NCI-H1417 treated with DMSO at 0.1 percent for 48 hours (cell line): Measurements from ENCODE around the gene ZMYM4.
"Not testable (repeated sequence)": the region's sequence is repeated elsewhere in the genome, so short reads cannot be mapped to it uniquely, and the experiment has no call there.

Experiments
- DNase-seq: peaks from one replicate; lab custom pipeline; 2025; lab: John Stamatoyannopoulos, UW

ZMYM4 gene

GRCh38 chr1:35326246-35326866 is 57.8 kb downstream of the ZMYM4 start:
- DNase-seq: no peak

DNA sequence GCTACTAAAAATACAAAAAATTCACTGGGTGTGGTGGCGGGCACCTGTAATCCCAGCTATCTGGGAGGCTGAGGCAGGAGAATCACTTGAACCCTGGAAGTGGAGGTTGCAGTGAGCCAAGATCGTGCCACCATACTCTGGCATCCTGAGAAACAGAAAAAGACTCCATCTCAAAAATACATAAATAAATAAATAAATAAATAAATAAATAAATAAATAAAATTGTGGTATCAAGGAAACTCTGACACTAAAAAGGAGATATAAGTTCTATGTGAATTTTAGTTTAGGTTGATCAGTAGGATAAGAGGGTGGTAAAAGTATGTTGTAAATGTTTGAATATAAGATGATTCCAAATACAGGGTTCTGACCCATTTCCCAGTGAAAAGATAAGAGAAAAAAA is 63.1 kb downstream of the ZMYM4 start:
- not testable (repeated sequence) for DNase-seq

GRCh38 chr1:35334485-35334884 is 66.0 kb downstream of the ZMYM4 start:
- DNase-seq: no peak

GRCh38 chr1:35340519-35340918 is 72.0 kb downstream of the ZMYM4 start:
- no peak for DNase-seq

DNA sequence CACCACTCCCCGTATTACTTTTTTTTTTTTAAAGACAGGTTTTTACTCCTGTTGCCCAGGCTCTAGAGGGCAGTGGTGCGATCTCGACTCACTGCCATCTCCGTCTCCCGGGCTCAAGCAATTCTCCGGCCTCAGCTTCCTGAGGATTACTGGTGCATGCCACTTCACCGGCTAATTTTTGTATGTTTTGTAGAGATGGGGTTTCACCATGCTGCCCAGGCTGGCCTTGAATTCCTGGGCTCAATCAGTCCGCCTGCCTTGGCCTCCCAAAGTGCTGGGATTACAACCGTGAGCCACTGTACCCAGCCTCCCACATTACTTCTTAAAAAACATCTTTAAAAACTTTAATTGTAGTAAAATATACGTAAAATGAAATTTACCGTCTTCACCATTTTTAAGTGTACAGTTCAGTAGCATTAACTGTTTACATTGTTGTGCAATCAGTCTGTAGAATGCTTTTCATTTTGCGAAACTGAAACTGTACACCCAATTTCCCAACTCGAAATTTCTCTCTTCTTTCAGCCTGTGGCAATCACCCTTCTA is 77.0 kb downstream of the ZMYM4 start:
- no peak for DNase-seq

DNA sequence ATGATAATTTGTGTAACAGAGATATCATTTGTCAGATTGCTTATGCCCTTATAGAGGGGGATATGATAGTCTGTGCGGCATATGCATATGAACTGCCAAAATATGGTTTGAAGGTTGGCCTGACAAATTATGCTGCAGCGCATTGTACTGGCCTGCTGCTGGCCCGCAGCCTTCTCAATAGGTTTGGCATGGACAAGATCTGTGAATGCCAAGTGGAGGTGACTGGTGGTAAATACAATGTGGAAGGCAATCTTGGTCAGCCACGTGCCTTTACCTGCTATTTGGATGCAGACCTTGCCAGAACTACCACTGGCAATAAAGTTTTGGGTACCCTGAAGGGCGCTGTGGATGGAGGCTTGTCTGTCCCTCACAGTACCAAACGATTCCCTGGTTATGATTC is 82.4 kb downstream of the ZMYM4 start:
- no peak for DNase-seq

- no peak for DNase-seq
Observed at GRCh38 chr1:35359995-35360394, 91.5 kb downstream of the ZMYM4 start.

- DNase-seq: no peak
Observed at GRCh38 chr1:35361638-35362037, 93.1 kb downstream of the ZMYM4 start.

DNA sequence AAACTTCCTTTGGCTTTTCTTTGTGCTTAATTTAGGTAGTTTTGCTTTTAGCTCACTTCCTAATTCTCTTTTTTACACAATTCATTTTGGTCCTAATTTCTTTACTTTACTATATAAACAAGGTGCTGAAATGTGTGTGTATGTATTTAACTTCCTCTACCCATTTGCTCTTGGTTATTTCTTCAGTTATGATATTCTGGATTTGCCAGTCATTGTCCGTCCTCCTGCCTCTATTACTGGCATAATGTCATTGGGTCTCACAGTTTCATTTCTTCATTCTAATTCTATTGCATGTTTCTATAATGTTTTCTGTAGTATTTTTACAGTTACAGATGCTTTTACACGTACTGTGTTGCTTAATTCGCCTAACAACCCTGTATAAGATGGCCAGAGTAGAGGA is 96.2 kb downstream of the ZMYM4 start:
- DNase-seq: no peak

- DNase-seq: no peak
Observed at GRCh38 chr1:35367914-35368313, 99.4 kb downstream of the ZMYM4 start.

DNA sequence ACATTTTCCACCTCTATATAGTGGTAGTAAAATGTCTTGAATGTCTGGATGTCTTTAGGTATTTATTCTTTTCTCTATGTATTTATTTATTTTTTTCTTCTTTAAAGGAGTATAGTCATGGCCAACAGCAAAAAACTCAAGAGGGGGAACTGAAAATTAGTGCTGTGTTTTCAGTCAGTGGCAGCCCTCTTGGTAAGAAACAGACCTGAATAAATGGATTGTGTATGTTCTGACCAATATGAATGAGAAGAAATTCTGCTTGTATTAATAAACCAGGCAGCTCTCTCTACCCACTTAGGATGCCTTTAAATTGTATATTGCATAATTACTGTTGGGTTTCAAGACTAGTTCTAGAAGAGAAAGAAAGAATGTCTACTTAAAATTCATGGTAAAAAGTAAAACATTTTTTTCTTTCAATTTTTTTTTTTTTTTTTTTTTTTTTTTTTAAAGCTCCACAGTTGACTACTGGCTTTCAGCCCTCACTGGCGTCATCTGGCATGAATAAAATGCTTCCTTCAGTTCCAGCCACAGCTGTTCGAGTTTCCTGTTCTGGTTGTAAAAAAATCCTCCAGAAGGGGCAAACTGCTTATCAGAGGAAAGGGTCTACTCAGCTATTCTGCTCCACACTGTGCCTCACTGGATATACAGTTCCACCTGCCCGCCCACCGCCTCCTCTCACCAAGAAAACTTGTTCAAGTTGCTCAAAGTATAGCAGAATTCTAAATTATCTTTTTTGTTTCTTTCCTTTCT is 101.6 kb downstream of the ZMYM4 start:
- DNase-seq: no peak

GRCh38 chr1:35371506-35371905 is 103.0 kb downstream of the ZMYM4 start:
- no peak for DNase-seq

GRCh38 chr1:35377555-35377954 is 109.0 kb downstream of the ZMYM4 start:
- DNase-seq: no peak

- DNase-seq: no peak
Observed at GRCh38 chr1:35379317-35380000, 111.0 kb downstream of the ZMYM4 start.

GRCh38 chr1:35380111-35380510 is 111.6 kb downstream of the ZMYM4 start:
- DNase-seq: not testable (repeated sequence)

DNA sequence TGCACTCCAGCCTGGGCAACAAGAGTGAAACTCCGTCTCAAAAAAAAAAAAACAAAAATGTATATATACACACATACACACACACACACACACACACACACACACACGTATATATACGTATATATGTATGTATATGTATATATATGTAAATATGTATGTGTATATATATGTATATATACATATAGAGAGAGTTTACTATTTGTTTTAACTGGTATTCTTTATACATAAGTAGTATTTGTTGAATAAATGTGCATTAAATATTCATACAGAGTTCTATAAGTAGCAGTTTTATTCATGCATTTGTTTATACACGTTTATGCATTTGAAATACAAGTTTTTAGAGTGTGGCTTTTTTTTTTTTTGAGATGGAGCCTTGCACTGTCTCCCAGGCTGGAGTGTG is 113.6 kb downstream of the ZMYM4 start:
- DNase-seq: no peak

DNA sequence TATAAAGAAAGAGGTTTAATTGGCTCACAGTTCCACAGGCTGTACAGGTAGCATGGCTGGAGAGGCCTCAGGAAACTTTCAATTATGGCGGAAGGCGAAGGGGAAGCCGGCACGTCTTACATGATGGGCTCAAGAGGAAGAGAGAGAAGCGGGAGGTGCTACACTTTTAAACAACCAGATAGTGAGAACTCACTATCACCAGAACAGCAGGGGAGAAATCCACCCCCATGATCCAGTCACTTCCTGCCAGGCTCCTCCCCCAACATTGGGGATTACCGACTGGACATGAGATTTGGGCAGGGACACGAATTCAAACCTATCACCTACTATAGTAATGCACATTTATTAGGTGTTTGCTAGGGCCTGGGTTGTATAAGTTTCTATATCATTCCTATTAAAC is 117.8 kb downstream of the ZMYM4 start:
- no peak for DNase-seq

DNA sequence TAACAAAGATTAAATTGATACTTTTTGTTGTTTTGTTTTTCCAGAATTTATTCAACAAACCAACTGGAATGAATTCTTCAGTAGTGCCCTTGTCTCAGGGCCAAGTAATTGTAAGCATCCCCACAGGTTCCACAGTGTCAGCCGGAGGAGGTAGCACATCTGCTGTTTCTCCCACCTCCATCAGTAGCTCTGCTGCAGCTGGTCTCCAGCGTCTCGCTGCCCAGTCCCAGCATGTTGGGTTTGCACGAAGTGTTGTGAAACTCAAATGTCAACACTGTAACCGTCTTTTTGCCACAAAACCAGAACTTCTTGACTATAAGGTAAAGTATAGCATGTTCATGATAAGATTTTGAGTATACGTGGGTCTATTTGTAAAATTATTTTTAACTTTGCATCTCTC is 118.5 kb downstream of the ZMYM4 start:
- no peak for DNase-seq

DNA sequence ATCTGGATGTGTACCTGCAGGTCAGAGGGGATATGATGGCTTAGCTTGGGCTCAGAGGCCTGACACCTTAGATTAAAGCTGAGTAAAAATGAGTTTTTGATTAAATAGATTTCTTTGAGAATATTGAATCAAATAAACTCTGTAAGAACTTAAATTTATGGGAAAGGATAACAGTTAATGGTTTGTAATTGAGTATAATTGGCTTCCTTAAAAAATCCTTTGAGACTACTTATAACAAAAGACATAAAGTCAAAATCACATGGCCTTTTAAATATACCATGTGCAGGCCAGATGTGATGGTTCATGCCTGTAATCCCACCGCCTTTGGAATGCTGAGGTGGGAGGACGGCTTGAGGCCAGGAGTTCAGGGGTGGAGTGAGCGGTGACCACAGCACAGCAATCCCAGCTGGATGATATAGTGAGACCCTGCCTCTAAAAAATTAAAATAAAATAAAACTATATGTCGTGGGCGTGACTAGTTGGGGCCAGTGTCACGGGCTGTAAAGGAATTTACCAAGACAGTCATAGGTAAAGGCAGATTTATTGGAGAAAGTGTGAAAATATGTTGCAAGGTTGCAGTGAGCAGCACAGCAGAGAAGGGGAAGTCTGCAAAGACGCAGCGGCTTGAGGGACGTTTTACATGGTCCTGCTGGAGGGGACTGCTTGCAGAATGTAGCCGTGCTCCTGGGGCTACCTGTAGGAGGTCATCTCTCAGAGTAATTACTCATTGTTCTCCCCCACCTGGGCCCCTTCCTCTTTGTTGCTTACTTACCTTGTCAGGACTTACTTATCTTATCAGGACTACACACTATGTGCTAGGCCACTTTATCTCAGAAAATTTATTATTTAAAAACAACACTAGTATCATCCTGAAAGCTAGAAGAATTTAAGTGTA is 122.3 kb downstream of the ZMYM4 start:
- no peak for DNase-seq

- DNase-seq: no peak
Observed at GRCh38 chr1:35394386-35394785, 125.9 kb downstream of the ZMYM4 start.

DNA sequence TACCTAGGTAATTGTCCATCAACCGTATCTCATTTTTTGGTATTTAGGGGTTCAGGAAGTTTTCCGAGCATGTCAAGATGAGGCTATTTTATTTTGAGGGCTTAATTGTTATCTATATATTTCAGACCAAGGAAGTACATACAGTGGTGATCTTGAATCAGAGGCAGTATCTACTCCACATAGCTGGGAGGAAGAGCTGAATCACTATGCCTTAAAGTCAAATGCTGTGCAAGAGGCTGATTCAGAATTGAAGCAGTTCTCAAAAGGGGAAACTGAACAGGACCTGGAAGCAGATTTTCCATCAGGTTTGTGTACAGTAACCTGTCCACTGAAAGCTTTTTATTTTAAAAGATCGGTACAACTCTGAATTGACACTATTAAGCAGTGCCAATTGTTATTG is 130.2 kb downstream of the ZMYM4 start:
- DNase-seq: no peak

GRCh38 chr1:35401049-35401448 is 132.5 kb downstream of the ZMYM4 start:
- DNase-seq: no peak
